ENCODE results near the gene TGM6. TPM values are rescaled to one million over a fixed set of nuclear protein-coding genes. Genes with fewer than 3 reads are reported as not detected.

TGM6 gene
- total RNA-seq, 2 donors from 2014 or later = not detected

DNA sequence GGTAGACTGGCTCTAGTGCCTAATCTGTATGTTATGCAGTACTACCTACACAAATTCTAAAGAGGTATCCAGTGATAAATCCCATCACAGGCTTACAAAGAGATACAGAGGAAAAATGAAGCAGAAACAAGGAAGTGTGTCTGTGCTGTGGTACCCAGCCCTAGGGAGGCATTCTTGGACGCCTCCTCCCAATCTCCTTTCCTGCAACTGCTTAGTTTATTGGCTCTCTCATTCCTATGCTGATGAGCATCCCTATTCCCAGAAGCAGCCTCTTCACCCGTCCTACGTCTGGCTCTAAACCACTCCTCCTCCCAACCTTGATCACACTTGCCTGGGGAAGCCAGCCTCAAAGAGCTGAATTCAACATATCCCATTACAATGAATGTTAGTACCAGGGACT lies 34.5 kb upstream of the TGM6 start:
- peaks cover 20% of the 10 kb centered on the region for H3K27me3 Mint-ChIP-seq (ENCODE audit: low read depth)
- DNase-seq = no peak
- no peak overlapping the region for H3K27ac Mint-ChIP-seq
- ATAC-seq (replicated peaks in 1 of 2) = no peak
- H3K36me3 Mint-ChIP-seq (ENCODE audit: insufficient read depth in 2 of 2) = no peaks in the 10 kb centered on the region
- no peaks in the 10 kb centered on the region for H3K4me1 Mint-ChIP-seq (ENCODE audit: low read depth)
- no peak overlapping the region for H3K4me3 Mint-ChIP-seq
- no peaks in the 10 kb centered on the region for H3K9me3 Mint-ChIP-seq

- H3K4me1 Mint-ChIP-seq (ENCODE audit: low read depth) = peaks cover 7% of the 10 kb centered on the region
- H3K4me3 Mint-ChIP-seq = no peak overlapping the region
- no peaks in the 10 kb centered on the region for H3K9me3 Mint-ChIP-seq
- peaks cover 25% of the 10 kb centered on the region for H3K27me3 Mint-ChIP-seq (ENCODE audit: low read depth)
- no peak for DNase-seq
- ATAC-seq (replicated peaks in 1 of 2) = no peak
- H3K27ac Mint-ChIP-seq = no peak overlapping the region
- H3K36me3 Mint-ChIP-seq (ENCODE audit: insufficient read depth in 2 of 2) = no peaks in the 10 kb centered on the region
These were observed 32.4 kb upstream of the TGM6 start for GRCh38 chr20:2348336-2348735.

GRCh38 chr20:2349801-2350200 lies 30.9 kb upstream of the TGM6 start:
- no peaks in the 10 kb centered on the region for H3K36me3 Mint-ChIP-seq (ENCODE audit: insufficient read depth in 2 of 2)
- ATAC-seq (replicated peaks in 1 of 2) (no peak), DNase-seq (no peak)
- no peak overlapping the region for H3K27ac Mint-ChIP-seq
- peaks cover 7% of the 10 kb centered on the region for H3K4me1 Mint-ChIP-seq (ENCODE audit: low read depth)
- no peak overlapping the region for H3K4me3 Mint-ChIP-seq
- H3K27me3 Mint-ChIP-seq (ENCODE audit: low read depth) = peaks cover 30% of the 10 kb centered on the region
- H3K9me3 Mint-ChIP-seq = no peaks in the 10 kb centered on the region

GRCh38 chr20:2350606-2351005 lies 30.1 kb upstream of the TGM6 start:
- Mint-ChIP-seq H3K27ac (no peak overlapping the region), H3K4me1 (ENCODE audit: low read depth) (peaks cover 7% of the 10 kb centered on the region), H3K4me3 (no peak overlapping the region), H3K9me3 (no peaks in the 10 kb centered on the region), H3K27me3 (ENCODE audit: low read depth) (peaks cover 27% of the 10 kb centered on the region), H3K36me3 (ENCODE audit: insufficient read depth in 2 of 2) (no peaks in the 10 kb centered on the region)
- ATAC-seq (replicated peaks in 1 of 2) = no peak
- DNase-seq = no peak

GRCh38 chr20:2353231-2353630 lies 27.5 kb upstream of the TGM6 start:
- ATAC-seq (replicated peaks in 1 of 2) (no peak), DNase-seq (no peak)
- Mint-ChIP-seq H3K4me1 (ENCODE audit: low read depth) (peaks cover 7% of the 10 kb centered on the region), H3K27ac (no peak overlapping the region), H3K9me3 (no peaks in the 10 kb centered on the region), H3K36me3 (ENCODE audit: insufficient read depth in 2 of 2) (no peaks in the 10 kb centered on the region), H3K27me3 (ENCODE audit: low read depth) (peaks cover 17% of the 10 kb centered on the region), H3K4me3 (no peak overlapping the region)

GRCh38 chr20:2357114-2357513 lies 23.6 kb upstream of the TGM6 start:
- peaks cover 2 to 4% of the 10 kb centered on the region in 2 donors for H3K36me3 Mint-ChIP-seq (ENCODE audit: insufficient read depth in 2 of 2)
- ATAC-seq (replicated peaks in 1 of 2) (no peak), DNase-seq (no peak)
- H3K9me3 Mint-ChIP-seq = peaks cover 5 to 10% of the 10 kb centered on the region in 2 donors
- peaks cover 26% of the 10 kb centered on the region for H3K27me3 Mint-ChIP-seq (ENCODE audit: low read depth)
- no peak overlapping the region for H3K27ac Mint-ChIP-seq
- no peak overlapping the region for H3K4me3 Mint-ChIP-seq
- peaks cover 1% of the 10 kb centered on the region for H3K4me1 Mint-ChIP-seq (ENCODE audit: low read depth)

GRCh38 chr20:2358006-2358405 lies 22.7 kb upstream of the TGM6 start:
- Mint-ChIP-seq H3K4me1 (ENCODE audit: low read depth) (no peaks in the 10 kb centered on the region), H3K4me3 (no peak overlapping the region), H3K36me3 (ENCODE audit: insufficient read depth in 2 of 2) (peaks cover 2 to 4% of the 10 kb centered on the region in 2 donors), H3K27ac (no peak overlapping the region), H3K9me3 (peaks cover 5 to 10% of the 10 kb centered on the region in 2 donors), H3K27me3 (ENCODE audit: low read depth) (peaks cover 25% of the 10 kb centered on the region)
- ATAC-seq (replicated peaks in 1 of 2) = no peak
- DNase-seq = no peak

DNA sequence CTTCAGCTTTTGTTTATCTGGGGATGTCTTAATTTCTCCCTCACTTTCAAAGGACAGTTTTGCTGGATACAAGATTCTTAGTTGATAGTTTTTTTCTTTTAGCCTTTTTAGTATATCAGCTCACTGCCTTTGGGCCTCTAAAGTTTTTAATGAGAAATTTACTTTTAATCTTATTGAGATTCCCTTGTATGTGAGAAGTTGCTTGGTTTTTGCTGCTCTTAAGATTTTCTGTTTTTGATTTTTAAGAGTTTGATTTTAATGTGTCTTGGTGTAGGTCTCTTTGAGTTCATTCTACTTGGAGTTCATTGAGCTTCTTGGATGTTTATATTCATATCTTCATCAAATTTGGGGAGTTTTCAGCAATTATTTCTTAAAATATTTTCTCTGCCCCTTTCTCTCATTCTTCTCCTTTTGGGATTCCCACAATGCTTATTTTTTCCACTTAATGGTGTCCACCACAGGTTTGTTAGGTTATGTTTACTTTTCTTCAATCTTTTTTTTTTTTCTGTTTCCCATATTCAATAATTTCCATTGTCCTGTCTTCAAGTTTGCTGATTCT lies 19.6 kb upstream of the TGM6 start:
- Mint-ChIP-seq H3K27me3 (ENCODE audit: low read depth) (peaks cover 16% of the 10 kb centered on the region), H3K27ac (no peak overlapping the region), H3K9me3 (peaks cover 5 to 10% of the 10 kb centered on the region in 2 donors), H3K36me3 (ENCODE audit: insufficient read depth in 2 of 2) (peaks cover 2 to 4% of the 10 kb centered on the region in 2 donors), H3K4me3 (no peak overlapping the region), H3K4me1 (ENCODE audit: low read depth) (no peaks in the 10 kb centered on the region)
- no peak for DNase-seq
- no peak for ATAC-seq (replicated peaks in 1 of 2)

DNA sequence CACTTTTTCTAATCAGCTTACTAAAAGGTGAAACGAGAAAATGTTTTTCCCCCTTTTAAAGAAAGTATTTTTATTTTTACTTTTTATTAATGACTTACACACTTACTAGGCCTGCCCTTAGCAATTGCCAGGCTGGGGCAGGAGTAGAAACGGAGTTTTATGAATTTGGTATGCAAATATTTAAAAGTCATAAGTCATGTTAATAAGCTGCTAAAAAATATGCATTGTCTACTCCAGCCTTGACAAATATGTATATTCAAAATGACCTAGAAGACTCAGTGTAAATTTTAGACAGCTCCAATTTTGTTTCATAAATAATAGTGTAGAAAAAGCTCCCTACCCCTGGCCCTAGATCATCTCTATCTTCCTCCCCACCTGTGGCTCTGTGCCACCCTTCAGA lies 17.5 kb upstream of the TGM6 start:
- Mint-ChIP-seq H3K4me3 (no peak overlapping the region), H3K9me3 (peaks cover 5 to 10% of the 10 kb centered on the region in 2 donors), H3K27me3 (ENCODE audit: low read depth) (peaks cover 27% of the 10 kb centered on the region), H3K36me3 (ENCODE audit: insufficient read depth in 2 of 2) (peaks cover 2 to 4% of the 10 kb centered on the region in 2 donors), H3K4me1 (ENCODE audit: low read depth) (no peaks in the 10 kb centered on the region), H3K27ac (no peak overlapping the region)
- DNase-seq (no peak), ATAC-seq (replicated peaks in 1 of 2) (no peak)

DNA sequence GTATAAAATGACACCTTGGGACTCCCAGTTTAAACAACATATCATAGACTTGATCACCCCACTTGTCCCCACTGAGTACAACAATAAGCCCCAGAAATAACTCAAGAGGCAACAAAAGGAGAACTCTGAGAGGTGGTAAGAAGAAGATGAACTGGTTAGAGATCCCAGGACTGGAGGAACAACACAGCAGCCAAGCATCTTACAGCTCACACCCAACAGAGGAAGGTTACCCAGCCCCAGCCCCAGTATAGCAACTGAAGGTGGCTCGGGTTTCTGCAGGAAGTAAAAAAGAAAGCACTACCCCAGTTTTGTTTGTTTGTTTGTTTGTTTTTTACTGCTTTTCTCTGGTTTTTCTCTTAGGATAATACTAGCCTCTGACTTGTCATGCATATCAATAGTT lies 17.1 kb upstream of the TGM6 start:
- Mint-ChIP-seq H3K27me3 (ENCODE audit: low read depth) (peaks cover 31% of the 10 kb centered on the region), H3K4me1 (ENCODE audit: low read depth) (no peaks in the 10 kb centered on the region), H3K36me3 (ENCODE audit: insufficient read depth in 2 of 2) (peaks cover 2 to 4% of the 10 kb centered on the region in 2 donors), H3K9me3 (peaks cover 7 to 10% of the 10 kb centered on the region in 2 donors), H3K4me3 (no peak overlapping the region), H3K27ac (no peak overlapping the region)
- no peak for DNase-seq
- ATAC-seq (replicated peaks in 1 of 2) = no peak

GRCh38 chr20:2364044-2364443 lies 16.7 kb upstream of the TGM6 start:
- ATAC-seq (replicated peaks in 1 of 2) (no peak), DNase-seq (no peak)
- Mint-ChIP-seq H3K4me1 (ENCODE audit: low read depth) (no peaks in the 10 kb centered on the region), H3K36me3 (ENCODE audit: insufficient read depth in 2 of 2) (peaks cover 3 to 4% of the 10 kb centered on the region in 2 donors), H3K4me3 (no peak overlapping the region), H3K27ac (no peak overlapping the region), H3K27me3 (ENCODE audit: low read depth) (peaks cover 35% of the 10 kb centered on the region), H3K9me3 (peaks cover 10 to 13% of the 10 kb centered on the region in 2 donors)

DNA sequence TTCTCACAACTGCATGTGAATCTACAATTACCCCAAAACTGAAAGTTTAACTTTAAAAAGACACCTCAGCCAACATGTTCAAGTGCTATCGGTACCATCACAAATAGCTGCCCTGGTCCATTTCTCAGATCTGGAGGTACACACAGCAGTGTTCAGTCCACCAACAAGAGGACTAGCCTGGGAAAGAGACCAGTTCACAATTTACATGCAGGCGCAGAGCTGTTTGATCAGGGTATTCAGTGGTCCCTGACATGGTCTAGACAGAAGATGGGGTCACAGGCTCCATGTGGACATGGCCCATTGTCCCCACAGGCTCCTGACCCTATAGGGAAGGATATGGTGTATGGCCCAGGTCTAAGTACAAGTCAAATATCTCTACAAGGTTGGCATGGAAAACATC lies 15.6 kb upstream of the TGM6 start:
- ATAC-seq (replicated peaks in 1 of 2) (no peak), DNase-seq (no peak)
- Mint-ChIP-seq H3K36me3 (ENCODE audit: insufficient read depth in 2 of 2) (peaks cover 4 to 7% of the 10 kb centered on the region in 2 donors), H3K4me3 (no peak overlapping the region), H3K9me3 (peaks cover 12 to 15% of the 10 kb centered on the region in 2 donors), H3K27ac (no peak overlapping the region), H3K4me1 (ENCODE audit: low read depth) (no peaks in the 10 kb centered on the region), H3K27me3 (ENCODE audit: low read depth) (peaks cover 46% of the 10 kb centered on the region)

GRCh38 chr20:2365666-2366065 lies 15.0 kb upstream of the TGM6 start:
- H3K9me3 Mint-ChIP-seq = peaks cover 12% of the 10 kb centered on the region in 2 donors
- no peak overlapping the region for H3K4me3 Mint-ChIP-seq
- peaks cover 4 to 7% of the 10 kb centered on the region in 2 donors for H3K36me3 Mint-ChIP-seq (ENCODE audit: insufficient read depth in 2 of 2)
- H3K27me3 Mint-ChIP-seq (ENCODE audit: low read depth) = peaks cover 50% of the 10 kb centered on the region
- DNase-seq (no peak), ATAC-seq (replicated peaks in 1 of 2) (no peak)
- no peak overlapping the region for H3K27ac Mint-ChIP-seq
- H3K4me1 Mint-ChIP-seq (ENCODE audit: low read depth) = no peaks in the 10 kb centered on the region

GRCh38 chr20:2368621-2369020 lies 12.1 kb upstream of the TGM6 start:
- Mint-ChIP-seq H3K4me3 (no peak overlapping the region), H3K27ac (no peak overlapping the region), H3K27me3 (ENCODE audit: low read depth) (peaks cover 51% of the 10 kb centered on the region), H3K9me3 (peaks cover 4 to 8% of the 10 kb centered on the region in 2 donors), H3K4me1 (ENCODE audit: low read depth) (no peaks in the 10 kb centered on the region), H3K36me3 (ENCODE audit: insufficient read depth in 2 of 2) (peaks cover 2 to 3% of the 10 kb centered on the region in 2 donors)
- no peak for DNase-seq
- ATAC-seq (replicated peaks in 1 of 2) = no peak

Measured in activated T-cell treated with anti-CD3 and anti-CD28 coated beads, Interleukin-2, amount 50 U/mL, for 72 hours (primary cell).